GM19452 (cell line): ENCODE data around the gene FAM234A.

Experiments used
- ATAC-seq: cut with Tn5 transposase; IDR thresholded peaks from one replicate; pipeline ENCODE4 v1.9.1; 2021; ENCODE audit not compliant: unreplicated experiment

FAM234A gene

GRCh38 chr16:296276-296675 lies 61.7 kb downstream of the FAM234A start:
- no peak for ATAC-seq

DNA sequence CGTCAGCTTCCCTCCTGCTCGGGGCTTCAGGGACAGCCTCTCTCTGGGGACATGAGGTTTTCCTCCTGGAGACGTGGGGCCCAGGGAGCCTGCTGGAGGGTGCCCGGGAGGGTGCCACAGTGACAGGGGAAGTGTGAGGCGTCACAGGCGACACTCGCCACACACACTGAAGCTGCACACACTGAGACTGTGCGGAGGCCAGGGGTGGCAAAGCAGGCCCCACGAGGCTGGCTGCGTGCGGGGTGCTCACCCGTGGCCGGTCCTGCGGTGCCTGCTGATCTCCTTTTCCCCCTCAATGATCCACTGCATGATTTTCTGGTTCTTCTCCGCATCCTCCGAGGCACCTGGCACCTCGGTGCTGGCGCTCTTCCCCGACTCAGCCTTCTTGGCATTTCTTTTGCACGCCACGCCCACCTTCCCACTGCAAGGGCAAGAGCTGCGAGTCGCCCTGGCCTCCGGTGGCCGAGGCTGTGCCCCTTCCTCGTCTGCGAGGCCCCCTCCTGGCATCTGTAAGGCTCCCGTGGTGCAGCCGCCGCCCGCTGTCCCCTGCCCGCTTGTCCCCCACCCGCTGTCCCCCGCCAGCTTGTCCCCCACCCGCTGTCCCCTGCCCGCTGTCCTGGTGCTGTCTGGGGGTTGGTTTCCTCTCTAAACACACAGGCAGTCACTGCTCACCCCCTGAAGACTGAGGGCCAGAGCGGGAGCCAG lies 62.3 kb downstream of the FAM234A start:
- ATAC-seq = no peak

GRCh38 chr16:297832-298231 lies 63.2 kb downstream of the FAM234A start:
- no peak for ATAC-seq

GRCh38 chr16:301235-301634 lies 66.6 kb downstream of the FAM234A start:
- ATAC-seq = no peak

DNA sequence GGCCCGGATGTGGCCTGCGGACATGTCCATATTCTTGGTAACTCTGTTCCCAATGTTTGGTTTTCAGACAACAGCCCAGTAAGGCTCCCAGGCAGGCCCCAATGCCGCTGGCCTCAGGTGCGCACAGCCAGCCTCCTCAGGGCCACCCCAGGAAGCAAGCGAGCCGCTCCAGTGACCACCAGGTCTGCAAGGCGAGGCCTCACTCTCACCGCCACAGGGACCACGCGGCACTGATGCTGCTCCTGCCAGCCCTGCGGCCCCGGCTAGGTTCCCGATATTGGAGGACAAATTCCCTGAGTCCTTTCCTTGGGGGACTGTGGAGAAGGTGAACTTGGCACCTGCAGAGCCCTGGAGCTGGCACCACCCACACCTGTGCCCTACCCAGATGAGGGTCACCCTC lies 67.3 kb downstream of the FAM234A start:
- ATAC-seq = no peak

- ATAC-seq = no peak
Measured at GRCh38 chr16:303760-304505, 69.3 kb downstream of the FAM234A start.

DNA sequence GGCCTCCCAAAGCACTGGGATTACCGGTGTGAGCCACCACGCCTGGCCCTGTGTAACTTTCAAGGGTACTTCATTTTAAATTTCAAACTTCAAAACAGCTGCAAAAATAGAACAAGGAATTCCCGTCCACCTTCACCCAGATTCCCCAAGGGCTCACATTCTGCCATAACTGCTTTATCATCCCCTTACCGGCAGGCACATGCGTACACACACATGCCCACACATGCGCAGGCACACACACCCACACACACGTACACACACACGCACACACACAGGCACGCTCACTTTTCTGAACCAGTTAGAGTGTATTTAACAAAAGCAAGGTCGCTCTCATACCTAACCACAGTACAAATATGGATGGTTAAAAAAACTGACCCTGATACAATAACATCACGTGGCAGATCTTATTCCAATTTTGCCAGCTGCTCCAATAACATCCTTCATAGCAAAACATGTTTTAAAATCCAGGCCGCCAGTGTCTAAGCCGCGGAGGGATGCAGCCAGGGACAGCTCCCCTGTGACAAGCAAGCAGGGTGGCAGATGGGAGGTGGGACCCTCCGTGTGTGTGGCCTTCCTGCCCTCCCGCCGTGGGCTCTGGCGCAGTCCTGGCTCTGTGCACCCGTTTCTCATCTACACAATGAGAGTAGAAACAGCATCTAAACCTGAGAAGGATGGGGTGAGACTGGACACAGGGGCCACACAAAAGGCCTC lies 71.5 kb downstream of the FAM234A start:
- no peak for ATAC-seq

- ATAC-seq = no peak
Measured at GRCh38 chr16:306911-307370, 72.3 kb downstream of the FAM234A start.

- ATAC-seq = no peak
Measured at GRCh38 chr16:307691-308312, 73.2 kb downstream of the FAM234A start.

- ATAC-seq = no peak
Measured at GRCh38 chr16:309476-309875, 74.9 kb downstream of the FAM234A start.

DNA sequence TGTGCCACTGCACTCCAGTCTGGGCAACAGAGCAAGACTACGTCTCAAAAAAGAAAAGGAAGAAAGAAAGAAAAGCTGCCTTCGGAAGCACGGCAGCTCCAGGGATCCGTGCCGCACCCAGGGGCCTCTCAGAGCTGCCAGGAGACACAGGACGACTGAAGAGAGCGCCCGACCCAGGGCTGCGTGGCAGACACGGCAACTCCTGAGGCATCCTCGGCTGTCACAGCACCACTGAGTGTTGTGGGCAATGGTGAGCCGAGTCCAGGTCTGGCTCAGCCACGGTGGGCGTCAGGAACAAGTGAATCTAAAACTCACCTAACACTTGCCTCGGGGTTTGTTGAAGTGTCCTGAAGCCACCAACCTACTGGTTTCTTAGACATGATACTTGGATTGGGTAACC lies 77.1 kb downstream of the FAM234A start:
- ATAC-seq = no peak

- ATAC-seq = no peak
Measured at GRCh38 chr16:314351-314750, 79.7 kb downstream of the FAM234A start.

DNA sequence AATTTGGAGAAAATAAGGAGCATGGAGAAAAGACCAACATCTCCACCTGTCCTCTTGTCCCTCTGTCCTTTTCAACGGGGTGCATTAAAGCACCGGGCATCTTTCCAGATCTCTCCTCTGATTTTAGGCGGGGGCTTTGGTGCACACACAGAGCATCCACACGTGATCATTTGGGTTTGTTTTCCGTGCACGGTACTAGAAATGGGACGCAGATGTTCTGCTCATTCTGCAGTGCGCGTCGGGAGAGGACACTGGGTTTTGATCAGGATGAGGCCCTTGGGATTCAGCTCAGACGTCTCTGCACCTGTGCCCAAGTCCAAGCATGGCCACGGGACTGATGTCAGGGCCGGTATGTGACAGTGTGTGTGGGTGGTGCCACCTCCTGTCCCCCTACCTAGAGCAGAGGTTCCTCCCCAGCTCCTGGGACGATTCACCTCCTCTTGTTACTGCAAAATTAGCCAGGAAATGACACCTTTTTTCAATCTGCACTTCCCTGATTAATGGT lies 80.2 kb downstream of the FAM234A start:
- no peak for ATAC-seq
